ENCODE results near the gene CCDC69. TPM values are rescaled to one million over a fixed set of nuclear protein-coding genes. Genes with fewer than 3 reads are reported as not detected.

Gene CCDC69
- total and polyA plus RNA-seq, 2 of the 8 experiments (the other 6 are each of a cell fraction or from before 2014, with no cell fraction given): 8.4 to 10.8 TPM

DNA sequence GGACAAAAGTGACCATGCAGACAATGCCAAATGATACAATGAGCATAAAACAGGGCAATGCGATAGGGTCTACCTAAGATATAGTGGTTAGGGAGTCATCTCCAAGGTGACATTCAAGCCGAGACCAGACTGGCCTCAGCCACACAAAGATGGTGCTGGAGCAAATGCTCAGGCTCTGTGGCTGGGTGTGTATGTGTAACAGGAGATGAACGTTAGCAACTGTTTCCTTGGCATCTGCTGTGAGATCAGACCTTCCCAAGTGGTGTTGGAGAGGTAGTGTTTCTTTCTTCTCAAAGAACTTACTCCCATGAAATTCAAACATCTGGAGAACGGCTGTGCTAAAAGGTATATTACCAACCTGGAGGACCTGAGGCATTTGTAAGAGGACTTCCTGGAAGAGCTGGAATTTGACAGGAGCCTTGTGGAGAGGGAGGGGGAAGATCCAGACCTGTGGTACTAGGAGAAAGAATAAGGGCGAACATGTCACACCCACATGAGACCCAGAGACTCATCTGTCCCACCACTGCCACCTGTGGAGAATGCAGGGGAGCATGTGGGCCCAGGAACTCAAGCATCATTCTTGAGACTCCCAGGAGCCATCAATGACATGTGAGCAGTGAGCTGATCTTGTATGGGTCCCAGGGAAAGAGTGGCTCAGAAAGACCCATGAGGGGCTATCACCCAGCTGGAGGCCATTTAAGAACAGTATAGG lies 45.0 kb downstream of the CCDC69 start:
- H3K79me1 ChIP-seq (ENCODE audit: low read depth, low read length): no peaks in the 10 kb centered on the region
- CTCF ChIA-PET (ENCODE audit: partially characterized antibody): interaction anchor here (0.6 to 1.7 kb wide), 4 partner anchors 11 to 74 kb away, joined by 3 to 7 read pairs (median 4); no protein-coding TSS in a partner anchor
- 85% methylated on average over 5 of the region's 5 CpGs; no CpG with 5 or more reads in 1 of the 2 experiments for WGBS, 2 experiments (ENCODE audit: extremely low coverage in 1 of 2, insufficient coverage in 1 of 2, insufficient read length in 1 of 2, insufficient replicate concordance in 2 of 2, low coverage in 1 of 2, low lambda C conversion rate in 2 of 2, missing lambda C conversion rate in 1 of 2)
- H3K27ac ChIP-seq (ENCODE audit: low read depth, low read length): no peak overlapping the region
- no peak overlapping the region for H4K8ac ChIP-seq (ENCODE audit: extremely low read depth, insufficient read depth, low read length)
- H3K4ac ChIP-seq (replicated peaks; ENCODE audit: insufficient read length, low read depth, low read length): no peak overlapping the region
- H3K4me2 ChIP-seq (ENCODE audit: insufficient read depth in 1 of 2, low read depth in 2 of 2, low read length in 2 of 2): no peak overlapping the region
- no peak overlapping the region for H3K18ac ChIP-seq (ENCODE audit: extremely low read depth, low read length)
- POLR2A ChIA-PET (ENCODE audit: partially characterized antibody): no interaction called here
- H2AK5ac ChIP-seq (ENCODE audit: low read depth, low read length): no peak overlapping the region
- no peak overlapping the region for H2AFZ ChIP-seq (ENCODE audit: low read length)
- no peak overlapping the region for H4K91ac ChIP-seq (replicated peaks; ENCODE audit: insufficient read length, low read length)
- H2BK5ac ChIP-seq (ENCODE audit: low read depth, low read length): no peak overlapping the region
- no peak overlapping the region for H3K4me3 ChIP-seq (ENCODE audit: extremely low read depth in 1 of 4, insufficient read depth in 2 of 4, low read depth in 3 of 4, low read length in 4 of 4)
- H3K27me3 ChIP-seq (replicated peaks in 1 of 4; ENCODE audit: control insufficient read depth in 3 of 4, extremely low read depth in 1 of 4, insufficient read depth in 3 of 4, low read length in 3 of 4): no peaks in the 10 kb centered on the region
- H2BK15ac ChIP-seq (ENCODE audit: low read length): no peak overlapping the region
- no peak for DNase-seq (ENCODE audit: low read depth in 1 of 2, low spot score in 2 of 2)
- no peak overlapping the region for H3K9ac ChIP-seq (replicated peaks in 1 of 4; ENCODE audit: extremely low read depth in 1 of 4, low read depth in 3 of 4, low read length in 3 of 4)
- H3K9me3 ChIP-seq (ENCODE audit: insufficient read depth in 2 of 2, low read depth in 1 of 2, low read length in 1 of 2): no peaks in the 10 kb centered on the region
- no peak overlapping the region for H3K56ac ChIP-seq (replicated peaks; ENCODE audit: insufficient read length, low read depth, low read length)
- H3K14ac ChIP-seq (ENCODE audit: insufficient read length): no peak overlapping the region
- FAIRE-seq: no peak
- no peak overlapping the region for H4K5ac ChIP-seq (ENCODE audit: insufficient read length, low read depth, low read length)
- no peak overlapping the region for H2BK20ac ChIP-seq (ENCODE audit: low read length)
- no peaks in the 10 kb centered on the region; a peak in 1 of 8 replicates for H3K36me3 ChIP-seq (ENCODE audit: control insufficient read depth in 2 of 4, insufficient read depth in 4 of 4, low read length in 3 of 4)
- H4K20me1 ChIP-seq (replicated peaks in 1 of 2; ENCODE audit: control insufficient read depth in 1 of 2, insufficient read depth in 2 of 2, low read length in 2 of 2): no peaks in the 10 kb centered on the region
- no peaks in the 10 kb centered on the region for H3K79me2 ChIP-seq (ENCODE audit: control insufficient read depth in 1 of 2, insufficient read depth in 2 of 2, low read length in 2 of 2)
- H3K23ac ChIP-seq (ENCODE audit: insufficient read length): no peak overlapping the region
- H2BK12ac ChIP-seq (ENCODE audit: low read depth, low read length): no peak overlapping the region
- peaks cover 0 to 10% (median 0%) of the 10 kb centered on the region in 4 experiments; a peak in 1 of 7 replicates for H3K4me1 ChIP-seq (replicated peaks in 1 of 4; ENCODE audit: control insufficient read depth in 3 of 4, insufficient read depth in 4 of 4, low read length in 3 of 4)
- no peak overlapping the region for H2BK120ac ChIP-seq (replicated peaks; ENCODE audit: low read depth, low read length)
- H3K23me2 ChIP-seq (ENCODE audit: low read depth, low read length): no peaks in the 10 kb centered on the region
- no peak for TF ChIP-seq BACH1 (IDR thresholded peaks at IDR 0.05; ENCODE audit: low read length)
- no peak for TF ChIP-seq SP4 (IDR thresholded peaks at IDR 0.05; ENCODE audit: low read length)
- TF ChIP-seq, protein P1, sequence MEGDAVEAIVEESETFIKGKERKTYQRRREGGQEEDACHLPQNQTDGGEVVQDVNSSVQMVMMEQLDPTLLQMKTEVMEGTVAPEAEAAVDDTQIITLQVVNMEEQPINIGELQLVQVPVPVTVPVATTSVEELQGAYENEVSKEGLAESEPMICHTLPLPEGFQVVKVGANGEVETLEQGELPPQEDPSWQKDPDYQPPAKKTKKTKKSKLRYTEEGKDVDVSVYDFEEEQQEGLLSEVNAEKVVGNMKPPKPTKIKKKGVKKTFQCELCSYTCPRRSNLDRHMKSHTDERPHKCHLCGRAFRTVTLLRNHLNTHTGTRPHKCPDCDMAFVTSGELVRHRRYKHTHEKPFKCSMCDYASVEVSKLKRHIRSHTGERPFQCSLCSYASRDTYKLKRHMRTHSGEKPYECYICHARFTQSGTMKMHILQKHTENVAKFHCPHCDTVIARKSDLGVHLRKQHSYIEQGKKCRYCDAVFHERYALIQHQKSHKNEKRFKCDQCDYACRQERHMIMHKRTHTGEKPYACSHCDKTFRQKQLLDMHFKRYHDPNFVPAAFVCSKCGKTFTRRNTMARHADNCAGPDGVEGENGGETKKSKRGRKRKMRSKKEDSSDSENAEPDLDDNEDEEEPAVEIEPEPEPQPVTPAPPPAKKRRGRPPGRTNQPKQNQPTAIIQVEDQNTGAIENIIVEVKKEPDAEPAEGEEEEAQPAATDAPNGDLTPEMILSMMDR (IDR thresholded peaks at IDR 0.05; ENCODE audit: control extremely low read depth in 1 of 3, insufficient read depth in 1 of 3, low read depth in 1 of 3, low read length in 3 of 3): no peak
- TF ChIP-seq POU5F1 (IDR thresholded peaks at IDR 0.05; ENCODE audit: low read depth, low read length): no peak
- TF ChIP-seq, protein P2, sequence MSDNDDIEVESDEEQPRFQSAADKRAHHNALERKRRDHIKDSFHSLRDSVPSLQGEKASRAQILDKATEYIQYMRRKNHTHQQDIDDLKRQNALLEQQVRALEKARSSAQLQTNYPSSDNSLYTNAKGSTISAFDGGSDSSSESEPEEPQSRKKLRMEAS (IDR thresholded peaks at IDR 0.05): no peak
- TF ChIP-seq, protein P3, sequence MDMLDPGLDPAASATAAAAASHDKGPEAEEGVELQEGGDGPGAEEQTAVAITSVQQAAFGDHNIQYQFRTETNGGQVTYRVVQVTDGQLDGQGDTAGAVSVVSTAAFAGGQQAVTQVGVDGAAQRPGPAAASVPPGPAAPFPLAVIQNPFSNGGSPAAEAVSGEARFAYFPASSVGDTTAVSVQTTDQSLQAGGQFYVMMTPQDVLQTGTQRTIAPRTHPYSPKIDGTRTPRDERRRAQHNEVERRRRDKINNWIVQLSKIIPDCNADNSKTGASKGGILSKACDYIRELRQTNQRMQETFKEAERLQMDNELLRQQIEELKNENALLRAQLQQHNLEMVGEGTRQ (IDR thresholded peaks at IDR 0.05; ENCODE audit: low read length): no peak
- TF ChIP-seq ZNF274 (IDR thresholded peaks at IDR 0.05; ENCODE audit: borderline replicate concordance, extremely low read depth, low read length): no peak
- no peak for TF ChIP-seq SP1 (IDR thresholded peaks at IDR 0.05; ENCODE audit: low read depth, low read length)
- no peak for TF ChIP-seq GABPA (IDR thresholded peaks at IDR 0.05; ENCODE audit: borderline replicate concordance, insufficient read depth, low read length)
